HG02571 (cell line): ENCODE measurements around the gene TRIM14.
"Not testable (repeated sequence)": the region's sequence is repeated elsewhere in the genome, so short reads cannot be mapped to it uniquely, and the experiment has no call there.

Experiments used
- ATAC-seq: cut with Tn5 transposase; IDR thresholded peaks from one replicate; pipeline ENCODE4 v1.9.1; 2021; ENCODE audit warnings: mild to moderate bottlenecking, moderate library complexity; ENCODE audit not compliant: unreplicated experiment

The TRIM14 gene

GRCh38 chr9:98117097-98117496 lies 1.9 kb downstream of the TRIM14 start:
- ATAC-seq, result not testable (repeated sequence)

DNA sequence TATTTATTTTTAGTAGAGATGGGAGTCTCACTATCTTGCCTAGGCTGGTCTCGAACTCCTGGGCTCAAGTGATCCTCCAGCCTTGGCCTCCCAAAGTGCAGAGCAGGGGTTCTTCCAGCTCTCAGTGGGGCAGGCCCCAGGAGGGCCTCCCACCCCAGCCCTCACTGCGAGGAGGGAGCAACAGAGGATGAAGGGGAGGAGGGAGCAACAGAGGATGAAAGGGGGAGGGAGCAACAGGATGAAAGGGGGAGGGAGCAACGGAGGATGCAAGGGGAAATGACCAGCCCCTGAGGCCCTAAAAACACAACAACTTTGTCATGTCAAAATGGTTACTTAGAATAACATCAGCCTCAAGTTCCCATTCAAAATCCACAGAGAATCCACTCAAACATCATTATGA lies 10.0 kb downstream of the TRIM14 start:
- ATAC-seq, result no peak

GRCh38 chr9:98108531-98109031 lies 10.4 kb downstream of the TRIM14 start:
- peak; percentile 62 for ATAC-seq

GRCh38 chr9:98107926-98108325 lies 11.1 kb downstream of the TRIM14 start:
- no peak for ATAC-seq

- no peak for ATAC-seq
These were observed 14.0 kb downstream of the TRIM14 start for GRCh38 chr9:98105006-98105405.

- no peak for ATAC-seq
These were observed 14.6 kb downstream of the TRIM14 start for GRCh38 chr9:98104445-98104881.

GRCh38 chr9:98101868-98102273 lies 17.2 kb downstream of the TRIM14 start:
- ATAC-seq, result peak; percentile 96

DNA sequence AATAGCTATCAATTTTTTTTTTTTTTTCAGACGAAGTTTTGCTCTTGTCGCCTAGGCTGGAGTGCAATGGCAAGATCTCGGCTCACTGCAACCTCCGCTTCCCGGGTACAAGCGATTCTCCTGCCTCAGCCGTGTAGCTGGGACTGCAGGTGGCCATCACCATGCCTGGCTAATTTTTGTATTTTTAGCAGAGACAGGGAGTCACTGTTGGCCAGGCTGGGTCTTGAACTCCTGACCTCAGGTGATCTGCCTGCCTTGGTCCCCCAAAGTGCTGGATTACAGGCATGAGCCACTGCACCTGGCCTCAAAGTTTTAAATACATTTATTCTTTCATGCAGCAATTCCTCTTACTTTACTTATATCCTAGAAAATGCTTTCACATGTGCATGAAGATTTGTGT lies 17.6 kb downstream of the TRIM14 start:
- ATAC-seq, result no peak

- ATAC-seq, result no peak
These were observed 18.6 kb downstream of the TRIM14 start for GRCh38 chr9:98100456-98100855.

DNA sequence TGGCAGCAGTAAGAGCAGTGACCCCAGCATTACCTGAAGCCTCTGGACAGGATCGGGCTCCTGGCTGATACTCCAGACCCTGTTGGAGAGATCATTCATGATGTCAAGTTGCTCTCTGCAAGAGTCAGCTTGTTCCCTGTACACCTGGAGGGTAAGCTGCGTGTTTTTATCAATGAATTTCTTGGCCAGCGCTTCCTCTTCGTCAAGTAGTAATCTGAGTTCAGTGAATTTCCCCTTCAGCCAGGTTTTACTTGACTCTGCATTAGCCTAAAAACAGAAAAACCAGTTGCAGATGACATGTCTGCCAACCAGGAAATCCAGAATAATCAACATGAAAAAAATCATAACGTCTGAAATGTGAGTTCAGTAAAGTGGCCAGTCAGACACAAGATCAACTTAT lies 19.1 kb downstream of the TRIM14 start:
- ATAC-seq, result no peak

- ATAC-seq, result no peak
These were observed 19.7 kb downstream of the TRIM14 start for GRCh38 chr9:98099346-98099745.

DNA sequence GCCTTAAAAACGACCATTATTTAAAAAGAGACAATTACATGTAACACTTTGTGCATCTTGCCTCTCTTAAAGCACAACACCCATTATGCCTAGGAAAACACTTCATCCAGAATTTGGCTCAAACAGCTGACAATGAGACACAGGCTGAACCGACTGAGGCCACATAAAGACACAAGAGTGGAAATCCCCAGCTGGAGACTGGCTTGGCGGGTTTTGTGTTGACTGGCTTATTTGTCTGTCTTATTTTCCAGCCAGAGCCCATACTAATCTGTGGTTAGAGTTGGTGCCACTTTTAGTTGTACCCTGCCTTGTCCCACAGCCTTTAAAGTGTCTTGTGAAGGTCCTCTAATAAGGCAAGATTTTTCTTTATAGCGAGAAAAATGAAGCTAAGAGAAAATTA lies 21.2 kb downstream of the TRIM14 start:
- no peak for ATAC-seq

DNA sequence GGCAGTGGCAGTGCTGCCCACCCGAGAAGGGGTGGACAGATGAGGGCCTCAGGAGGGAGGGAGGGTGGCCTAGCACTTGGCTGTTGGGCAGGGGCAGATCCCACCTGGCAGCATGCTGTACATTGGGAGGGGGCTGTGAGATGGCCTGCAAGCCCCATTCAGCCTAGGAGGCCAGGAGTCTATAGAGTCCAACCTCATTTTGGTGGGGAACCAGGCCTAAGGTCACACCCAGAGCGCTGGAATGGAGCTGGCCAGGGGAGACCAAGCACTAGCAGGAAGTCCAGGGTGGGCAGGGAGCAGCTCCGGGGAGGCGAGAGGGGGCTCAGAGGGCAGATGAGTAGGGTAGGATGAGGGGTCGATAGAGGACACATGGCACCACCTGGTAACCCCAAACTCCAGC lies 22.9 kb downstream of the TRIM14 start:
- no peak for ATAC-seq

GRCh38 chr9:98095401-98095800 lies 23.6 kb downstream of the TRIM14 start:
- ATAC-seq, result no peak

DNA sequence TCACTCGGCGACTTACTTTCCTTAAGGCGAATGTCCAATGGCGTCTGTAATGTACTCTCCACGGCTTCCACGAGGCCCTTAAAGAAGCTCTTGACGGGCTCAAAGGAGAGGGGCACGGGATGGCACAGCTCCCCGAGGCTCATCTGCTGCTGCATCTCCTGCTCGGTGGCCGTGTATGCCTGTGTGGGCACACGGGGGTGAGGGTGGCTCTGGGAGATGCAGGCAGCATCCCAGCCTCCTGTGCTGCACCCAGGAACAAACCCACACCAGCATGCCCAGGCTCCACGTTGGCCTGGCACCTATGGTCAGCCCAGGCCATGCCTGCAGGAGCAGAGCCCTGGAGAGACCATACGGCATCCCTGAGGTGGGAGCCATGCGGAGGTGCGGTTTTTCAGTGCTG lies 24.2 kb downstream of the TRIM14 start:
- ATAC-seq, result no peak

- ATAC-seq, result no peak
These were observed 24.7 kb downstream of the TRIM14 start for GRCh38 chr9:98094316-98094715.

DNA sequence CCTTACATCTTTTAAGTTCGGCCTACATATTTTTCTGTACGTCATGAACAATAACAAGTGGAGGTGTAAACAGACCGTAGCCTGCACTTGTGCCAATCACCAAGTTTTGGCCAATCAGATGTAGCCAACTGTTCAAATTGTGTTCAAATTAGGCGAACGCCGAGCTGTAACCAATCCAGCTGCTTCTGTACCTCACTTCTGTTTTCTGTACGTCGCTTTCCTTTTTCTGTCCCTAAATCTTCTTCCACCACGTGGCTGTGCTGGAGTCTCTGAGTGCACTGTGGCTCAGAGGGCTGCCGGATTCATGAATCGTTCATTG lies 26.4 kb downstream of the TRIM14 start:
- no peak for ATAC-seq

DNA sequence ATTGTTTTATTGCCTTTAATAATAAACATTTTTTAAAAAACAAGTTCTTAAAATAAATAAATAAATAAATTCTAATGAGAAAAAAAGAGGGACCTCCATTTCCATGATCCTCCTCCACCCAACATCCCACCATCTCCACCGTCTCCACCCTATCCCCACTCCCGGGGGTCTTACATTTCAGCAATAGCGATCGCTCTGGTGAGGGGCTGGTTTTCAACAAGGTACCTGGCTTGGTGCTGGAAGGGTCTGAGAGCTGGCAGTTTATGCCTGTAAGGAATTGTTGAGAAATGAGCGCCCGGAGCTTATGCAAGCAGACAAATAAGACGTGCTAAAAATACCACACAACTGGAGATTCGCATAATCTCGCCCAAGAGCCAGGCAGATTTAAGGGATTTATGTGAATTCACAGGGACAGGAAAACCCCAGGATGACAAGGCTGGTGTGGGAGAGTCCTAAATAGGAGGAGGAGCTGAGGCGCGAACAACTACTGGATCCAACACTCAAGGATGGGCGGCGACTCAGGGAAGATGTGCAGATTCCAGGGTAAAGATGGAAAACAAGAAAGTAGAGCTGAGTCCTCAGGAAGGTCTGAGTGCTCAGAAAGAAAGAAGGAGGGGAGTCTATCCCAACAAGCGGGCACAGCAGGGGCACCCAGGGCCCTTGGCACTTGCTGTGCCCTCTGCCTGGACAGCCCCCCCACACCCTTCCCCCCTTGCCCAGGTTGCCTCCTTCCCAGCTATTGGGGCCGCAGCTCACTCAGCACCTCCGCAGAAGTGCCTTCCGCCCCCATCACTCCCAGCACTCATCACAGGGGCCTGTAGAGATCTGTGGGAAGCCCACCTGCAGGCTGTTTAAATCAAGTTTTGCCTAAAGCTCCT lies 27.0 kb downstream of the TRIM14 start:
- ATAC-seq, result no peak

DNA sequence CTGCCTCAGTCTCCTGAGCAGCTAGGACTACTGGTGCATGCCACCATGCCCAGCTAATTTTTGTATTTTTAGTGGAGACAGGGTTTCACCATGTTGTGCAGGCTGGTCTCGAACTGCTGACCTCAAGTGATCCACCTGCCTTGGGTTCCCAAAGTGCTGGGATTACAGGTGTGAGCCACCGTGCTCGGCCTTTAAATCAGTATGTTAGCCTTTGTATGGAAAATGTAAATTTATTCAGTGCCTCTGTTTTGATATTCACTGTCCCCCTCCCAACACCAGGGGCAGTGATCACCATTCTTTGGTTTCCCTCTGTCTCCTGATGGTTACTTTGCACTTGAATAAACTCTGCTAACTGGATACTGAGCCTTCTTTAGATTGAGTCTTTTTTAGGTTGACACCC lies 28.3 kb downstream of the TRIM14 start:
- not testable (repeated sequence) for ATAC-seq

DNA sequence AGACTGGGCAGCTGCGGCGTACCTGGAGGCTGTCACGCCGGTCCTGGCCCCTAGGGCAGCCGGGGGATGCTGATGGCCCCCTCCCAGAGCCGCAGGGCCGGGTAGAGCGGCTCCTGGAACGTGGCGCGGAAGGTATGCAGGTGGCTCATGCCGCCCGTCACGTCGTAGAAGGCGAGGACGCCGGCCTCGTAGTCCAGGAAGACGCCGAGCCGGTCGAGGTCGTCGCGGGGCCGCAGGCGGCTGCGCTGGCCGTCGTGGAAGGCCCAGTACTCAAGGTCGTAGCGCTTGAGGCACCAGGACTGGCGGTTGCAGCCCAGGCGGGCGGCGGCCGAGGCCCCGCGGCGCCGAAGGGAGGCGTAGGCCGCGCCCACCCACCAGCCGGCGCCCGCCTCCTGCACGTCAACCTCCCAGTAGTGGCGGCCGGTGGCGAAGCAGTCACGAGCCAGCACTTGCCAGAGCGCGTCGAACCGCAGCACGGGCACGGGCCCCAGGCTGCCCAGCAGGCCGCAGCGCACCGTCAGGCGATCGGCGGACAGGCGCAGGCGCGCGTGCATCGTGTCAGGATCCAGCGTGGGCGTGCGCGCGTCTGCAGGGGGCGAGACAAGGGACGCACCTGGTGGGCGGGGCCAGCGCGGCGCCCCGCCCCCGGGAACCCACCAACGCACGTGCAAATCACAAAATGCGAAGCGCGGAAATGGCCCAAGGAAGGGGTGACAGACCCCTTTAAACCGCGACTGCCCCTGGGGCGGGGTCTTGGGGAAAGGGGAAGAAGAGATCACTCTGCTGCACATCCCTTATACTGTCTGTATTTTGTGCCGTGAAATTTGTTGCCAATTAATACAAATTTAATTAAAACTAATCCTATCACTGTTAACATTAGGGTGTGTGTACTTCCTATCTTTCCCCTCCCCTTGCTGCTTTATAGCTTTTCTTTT lies 31.3 kb downstream of the TRIM14 start:
- no peak for ATAC-seq

DNA sequence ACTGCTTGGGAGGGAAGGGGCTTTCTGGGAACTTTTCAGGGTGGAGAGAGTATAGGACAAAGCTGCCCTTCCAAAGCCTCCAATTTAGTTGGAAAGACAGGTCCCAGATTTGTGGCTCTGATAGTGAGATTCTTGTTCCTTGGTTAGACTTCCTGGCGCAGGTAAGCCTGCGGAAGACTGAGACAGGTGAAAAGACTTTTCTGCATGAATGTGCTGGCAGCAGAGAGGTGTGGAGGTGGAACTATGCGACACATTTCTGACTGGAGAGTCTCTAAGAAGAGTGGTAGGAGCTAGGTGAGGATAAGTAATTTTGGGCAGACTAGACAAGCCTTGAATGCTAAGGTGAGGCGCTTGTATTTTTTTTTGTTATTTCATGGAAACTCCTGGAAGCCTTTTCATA lies 32.6 kb downstream of the TRIM14 start:
- ATAC-seq, result no peak

- no peak for ATAC-seq
These were observed 33.1 kb downstream of the TRIM14 start for GRCh38 chr9:98085944-98086343.
